OCI-LY7 (cell line): ENCODE measurements around the gene NIN. TPM values are rescaled to one million over a fixed set of nuclear protein-coding genes. Genes with fewer than 3 reads are reported as not detected.

Experiments
- BruUV-seq: library from RNA; stranded (reverse); fragments of 400-500 nt; replicated peaks from 2 replicates; lab custom pipeline; 2021; lab: Mats Ljungman, UMichigan
- CTCF ChIA-PET: fragments of 300-600 bp; sonication (Branson Sonifier 250); formaldehyde crosslinking; loops from one replicate; lab custom pipeline; 2022; ENCODE audit warnings: antibody characterized with exemption; ENCODE audit not compliant: unreplicated experiment; lab: Charles Lee
- POLR2A ChIA-PET: fragments of 300-600 bp; sonication (Branson Sonifier 250); formaldehyde crosslinking; loops from one replicate; lab custom pipeline; 2022; ENCODE audit warnings: antibody characterized with exemption; lab: Charles Lee
- DNase-seq: peaks from one replicate; pipeline ENCODE4 v3.0.0-alpha.2; 2015; ENCODE audit warnings: low spot score
- H2AFZ ChIP-seq: fragments of 200-600 bp; sonication (generic), shearing (Covaris generic); 2 replicates; pipeline ENCODE4 v1.6.1; 2014; ENCODE audit warnings: mild to moderate bottlenecking, antibody characterized with exemption, low read length, moderate library complexity
- H3K27ac ChIP-seq: fragments of 200-600 bp; sonication (generic); 2 replicates; pipeline ENCODE4 v1.5.1; 2014; ENCODE audit warnings: mixed run types, low read depth, mild to moderate bottlenecking, moderate library complexity, low read length, inconsistent platforms; ENCODE audit not compliant: poor library complexity, severe bottlenecking
- H3K36me3 ChIP-seq: fragments of 200-600 bp; sonication (generic); 2 replicates; pipeline ENCODE4 v1.6.1; 2014; ENCODE audit warnings: mild to moderate bottlenecking, antibody characterized with exemption, low read length, moderate library complexity, mixed read lengths; ENCODE audit not compliant: insufficient read depth
- H3K4me1 ChIP-seq: fragments of 200-600 bp; sonication (generic); 2 replicates; pipeline ENCODE4 v1.5.1; 2014; ENCODE audit warnings: mild to moderate bottlenecking, low read length; ENCODE audit not compliant: insufficient read depth, poor library complexity, severe bottlenecking
- H3K4me2 ChIP-seq: fragments of 200-600 bp; sonication (generic); 2 replicates; pipeline ENCODE4 v1.6.1; 2014; ENCODE audit warnings: mild to moderate bottlenecking, low read length
- H3K4me3 ChIP-seq: fragments of 200-600 bp; sonication (generic); 2 replicates; pipeline ENCODE4 v1.5.1; 2014; ENCODE audit warnings: mild to moderate bottlenecking, low read depth, low read length; ENCODE audit not compliant: poor library complexity, severe bottlenecking
- H3K79me2 ChIP-seq: fragments of 200-600 bp; sonication (generic); 2 replicates; pipeline ENCODE4 v1.6.1; 2016; ENCODE audit warnings: low read depth, mild to moderate bottlenecking, low read length, moderate library complexity, mixed read lengths; ENCODE audit not compliant: insufficient read depth
- H3K9me2 ChIP-seq: fragments of 200-600 bp; sonication (generic); 2 replicates; pipeline ENCODE4 v1.6.1; 2016; ENCODE audit warnings: mild to moderate bottlenecking, low read length, mixed read lengths; ENCODE audit not compliant: insufficient read depth
- H3K9me3 ChIP-seq: fragments of 200-600 bp; sonication (generic); 2 replicates; pipeline ENCODE4 v1.6.1; 2014; ENCODE audit warnings: mild to moderate bottlenecking, mixed run types, low read length, mixed read lengths
- H4K20me1 ChIP-seq: fragments of 200-600 bp; sonication (generic); 2 replicates; pipeline ENCODE4 v1.6.1; 2014; ENCODE audit warnings: mild to moderate bottlenecking, antibody characterized with exemption, low read length, moderate library complexity, mixed read lengths; ENCODE audit not compliant: insufficient read depth
- CTCF ChIP-seq: fragments of 200-600 bp; sonication (generic); conservative IDR thresholded peaks from 2 replicates; pipeline ENCODE4 v1.5.1; 2014; ENCODE audit warnings: mild to moderate bottlenecking, antibody characterized with exemption, low read length, moderate library complexity, mixed read lengths
- EZH2phosphoT487 ChIP-seq: fragments of 200-600 bp; sonication (generic); IDR thresholded peaks from 2 replicates; pipeline ENCODE4 v1.6.1; 2018; ENCODE audit warnings: low read depth, borderline replicate concordance, mild to moderate bottlenecking, mixed run types, antibody characterized with exemption, low read length, moderate library complexity, mixed read lengths
- intact Hi-C: fragments of 100-400 bp; cut with micrococcal nuclease; formaldehyde crosslinking; loops from one replicate; pipeline ENCODE4 v1.10.0; 2022; ENCODE audit not compliant: unreplicated experiment
- total RNA-seq, 2 experiments: library from RNA; depleted of rRNA in 1 of 2; stranded (reverse); fragments of >200 nt in 1 of 2; shearing (Covaris generic) in 1 of 2; gene quantifications; 2 replicates each; pipeline ENCODE4 v1.2.3, GENCODE V29; 2014 to 2022

NIN gene
- total RNA-seq, 2 experiments from 2014 or later, result 95.3 to 189 TPM

GRCh38 chr14:50855558-50855957 is 24.6 kb upstream of the NIN start:
- Histone ChIP-seq H3K9me3 (no peaks in the 10 kb centered on the region), H3K4me2 (no peak overlapping the region), H3K4me3 (no peak overlapping the region), H3K9me2 (no peaks in the 10 kb centered on the region), H3K4me1 (peaks cover 21% of the 10 kb centered on the region), H3K27ac (no peak overlapping the region), H3K79me2 (no peaks in the 10 kb centered on the region), H4K20me1 (no peaks in the 10 kb centered on the region), H2AFZ (no peak overlapping the region), H3K36me3 (no peaks in the 10 kb centered on the region)
- POLR2A ChIA-PET, result interaction anchor here (0.6 to 5.5 kb wide), 4 partner anchors 20 to 91 kb away, joined by 3 to 78 read pairs (median 6); no protein-coding TSS in a partner anchor
- no peak for DNase-seq
- intact Hi-C loops, result loop anchor here (1.0 kb wide), 1 partner anchor 64 kb away; no protein-coding TSS in a partner anchor
- BruUV-seq, result no TSS peak
- CTCF ChIA-PET, result no interaction called here
- no peak for TF ChIP-seq CTCF
- no peak for TF ChIP-seq EZH2phosphoT487

GRCh38 chr14:50854521-50854920 is 23.6 kb upstream of the NIN start:
- TF ChIP-seq CTCF, result no peak
- TF ChIP-seq EZH2phosphoT487, result no peak
- ChIA-PET POLR2A (interaction anchor here (0.5 to 1.7 kb wide), 3 partner anchors 34 to 991 kb away, joined by 3 to 5 read pairs (median 3); no protein-coding TSS in a partner anchor), CTCF (no interaction called here)
- intact Hi-C loops, result no loop called here
- peak overlapping the region; percentile 35; the same call in 1 of the 2 replicates for H2AFZ ChIP-seq
- no peaks in the 10 kb centered on the region for H3K9me2 ChIP-seq
- BruUV-seq, result no TSS peak
- no peaks in the 10 kb centered on the region for H3K36me3 ChIP-seq
- no peaks in the 10 kb centered on the region for H4K20me1 ChIP-seq
- no peaks in the 10 kb centered on the region for H3K9me3 ChIP-seq
- no peak overlapping the region for H3K4me3 ChIP-seq
- no peak overlapping the region for H3K4me2 ChIP-seq
- no peak overlapping the region for H3K27ac ChIP-seq
- DNase-seq, result no peak
- H3K79me2 ChIP-seq, result no peaks in the 10 kb centered on the region
- H3K4me1 ChIP-seq, result peaks cover 13% of the 10 kb centered on the region

- POLR2A ChIA-PET, result interaction anchor here (0.5 kb wide), 1 partner anchor 29 kb away, joined by 4 read pairs; no protein-coding TSS in a partner anchor
- no peaks in the 10 kb centered on the region for H4K20me1 ChIP-seq
- no peak overlapping the region for H3K4me3 ChIP-seq
- no peak overlapping the region; the same call in 1 of the 2 replicates for H2AFZ ChIP-seq
- no TSS peak for BruUV-seq
- H3K4me2 ChIP-seq, result no peak overlapping the region
- H3K9me2 ChIP-seq, result no peaks in the 10 kb centered on the region
- no peaks in the 10 kb centered on the region for H3K9me3 ChIP-seq
- TF ChIP-seq CTCF (no peak), EZH2phosphoT487 (no peak)
- H3K79me2 ChIP-seq, result no peaks in the 10 kb centered on the region
- H3K36me3 ChIP-seq, result no peaks in the 10 kb centered on the region
- H3K27ac ChIP-seq, result no peak overlapping the region
- intact Hi-C loops, result no loop called here
- CTCF ChIA-PET, result no interaction called here
- peaks cover 7% of the 10 kb centered on the region for H3K4me1 ChIP-seq
- DNase-seq, result no peak
Observed at GRCh38 chr14:50853891-50854290, 22.9 kb upstream of the NIN start.
